Stimulated activated naive CD8-positive, alpha-beta T cell treated with anti-CD3 and anti-CD28 coated beads, Interleukin-15, Interleukin-2, amounts not matched to agents 100 U/mL and 50 U/mL, for 24 hours (primary cell): ENCODE data around the gene SH3BGRL3.
"Not testable (repeated sequence)": the region's sequence is repeated elsewhere in the genome, so short reads cannot be mapped to it uniquely, and the experiment has no call there.

Experiments
- ATAC-seq: fragments of 150-1000 bp; cut with Tn5 transposase; one replicate; pipeline ENCODE4 v1.10.0; 2021
- DNase-seq: peaks from one replicate; pipeline ENCODE4 v3.0.0; 2021

The SH3BGRL3 gene

GRCh38 chr1:26317146-26317545 lies 37.3 kb downstream of the SH3BGRL3 start:
- no peak for ATAC-seq
- DNase-seq, result no peak

DNA sequence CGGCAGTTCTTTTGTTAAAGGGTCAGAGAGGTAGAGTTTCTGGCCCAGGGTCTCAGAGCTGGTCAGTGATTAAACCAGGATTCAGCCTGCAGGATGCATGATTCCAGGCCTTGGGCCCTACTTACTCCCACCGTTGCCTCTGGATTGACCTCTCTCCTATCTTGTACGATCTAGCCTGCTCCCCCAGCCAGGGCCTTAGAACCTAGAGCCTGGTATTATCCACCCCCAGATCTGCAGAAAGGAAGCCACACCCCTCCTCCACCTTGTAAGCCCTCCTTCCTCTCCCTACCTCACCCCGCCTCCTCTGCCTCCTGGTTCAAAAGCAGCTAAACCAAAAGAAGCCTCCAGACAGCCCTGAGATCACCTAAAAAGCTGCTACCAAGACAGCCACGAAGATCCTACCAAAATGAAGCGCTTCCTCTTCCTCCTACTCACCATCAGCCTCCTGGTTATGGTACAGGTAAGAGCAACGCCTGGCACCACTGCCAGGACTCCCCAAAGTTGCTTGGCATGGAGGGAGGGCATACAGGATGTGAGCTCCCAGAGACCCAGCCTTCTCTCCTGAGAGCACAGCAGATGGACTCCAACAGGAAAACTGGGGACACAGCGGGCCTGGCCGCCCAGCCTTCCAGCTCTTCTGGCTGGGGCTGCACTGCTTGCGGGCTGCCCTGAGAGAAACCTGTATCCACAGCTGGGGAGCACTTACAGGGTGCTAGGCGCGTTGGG lies 37.9 kb downstream of the SH3BGRL3 start, which contains the start of gene CD52:
Gene CD52 (plus strand): TSS at position 347 of the 726 bp plus-strand sequence. CDS start 60 bp downstream, at position 407.
- DNase-seq (peak; percentile 75), ATAC-seq (peak; percentile 63)

GRCh38 chr1:26318338-26319064 lies 38.6 kb downstream of the SH3BGRL3 start:
- ATAC-seq, result peak; percentile 40
- peak; percentile 76 for DNase-seq

DNA sequence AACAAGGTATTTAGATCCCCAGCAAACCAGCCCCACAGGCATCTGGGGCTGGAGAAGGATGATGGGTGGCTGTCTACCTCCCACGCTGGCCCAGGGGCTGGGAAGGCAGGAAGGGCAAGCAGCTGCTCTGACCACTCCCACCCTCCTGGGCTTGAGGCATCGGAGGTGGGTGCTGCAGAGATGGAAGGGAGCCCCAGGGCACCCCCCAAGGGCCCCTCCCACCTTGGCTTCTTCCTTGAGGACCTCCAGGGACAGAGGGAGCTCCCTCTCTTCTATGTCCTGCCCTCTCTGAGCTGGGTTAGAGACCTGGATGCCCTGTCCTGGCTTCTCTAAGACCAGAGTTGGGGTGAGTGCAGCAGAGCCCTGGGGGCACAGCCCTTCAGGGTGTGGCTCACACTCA lies 41.0 kb downstream of the SH3BGRL3 start:
- ATAC-seq (no peak), DNase-seq (peak; percentile 29)

GRCh38 chr1:26321315-26322041 lies 41.6 kb downstream of the SH3BGRL3 start:
- DNase-seq (peak; percentile 98), ATAC-seq (peak; percentile 71)

GRCh38 chr1:26322042-26322331 lies 42.1 kb downstream of the SH3BGRL3 start:
- DNase-seq (no peak), ATAC-seq (no peak)

GRCh38 chr1:26323382-26323781 lies 43.5 kb downstream of the SH3BGRL3 start:
- DNase-seq (no peak), ATAC-seq (no peak)

DNA sequence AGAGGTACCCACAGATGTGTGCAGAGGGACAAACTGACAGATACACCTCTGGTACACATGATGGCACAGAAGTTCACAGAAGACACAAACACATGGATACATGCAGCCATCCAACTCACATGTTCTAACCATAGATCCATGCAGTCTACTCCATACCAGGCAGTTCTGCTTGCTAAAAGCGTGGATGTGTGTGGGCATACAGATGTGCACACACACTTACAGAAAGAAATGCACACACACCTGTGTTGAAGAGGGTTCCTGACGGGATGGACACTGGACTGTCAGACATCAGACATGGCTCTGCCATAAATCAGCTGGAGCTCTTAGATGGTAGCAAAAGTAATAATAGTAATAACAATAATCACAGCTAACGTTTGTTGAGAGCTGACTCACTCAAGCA lies 44.7 kb downstream of the SH3BGRL3 start:
- DNase-seq, result no peak
- ATAC-seq, result no peak

DNA sequence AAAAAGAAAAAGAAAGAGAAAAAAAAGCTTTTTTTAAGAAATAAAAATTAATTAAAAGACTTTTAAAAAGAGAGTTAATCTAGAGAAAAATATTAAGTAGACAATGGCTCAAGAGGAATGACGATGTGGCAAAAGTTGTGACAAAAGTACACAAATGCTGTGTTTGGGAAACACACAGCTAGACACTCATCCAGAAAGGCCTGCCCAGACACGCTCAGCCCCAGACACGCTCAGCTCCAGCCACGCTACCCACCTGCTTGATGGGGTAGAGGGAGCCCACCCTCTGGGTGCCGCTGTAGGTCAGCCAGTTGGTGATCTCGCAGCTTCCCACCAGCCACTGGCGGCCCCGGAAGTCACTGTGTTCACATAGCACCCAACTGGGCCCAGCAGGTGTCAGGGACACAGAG lies 48.1 kb downstream of the SH3BGRL3 start:
- ATAC-seq (no peak), DNase-seq (no peak)

DNA sequence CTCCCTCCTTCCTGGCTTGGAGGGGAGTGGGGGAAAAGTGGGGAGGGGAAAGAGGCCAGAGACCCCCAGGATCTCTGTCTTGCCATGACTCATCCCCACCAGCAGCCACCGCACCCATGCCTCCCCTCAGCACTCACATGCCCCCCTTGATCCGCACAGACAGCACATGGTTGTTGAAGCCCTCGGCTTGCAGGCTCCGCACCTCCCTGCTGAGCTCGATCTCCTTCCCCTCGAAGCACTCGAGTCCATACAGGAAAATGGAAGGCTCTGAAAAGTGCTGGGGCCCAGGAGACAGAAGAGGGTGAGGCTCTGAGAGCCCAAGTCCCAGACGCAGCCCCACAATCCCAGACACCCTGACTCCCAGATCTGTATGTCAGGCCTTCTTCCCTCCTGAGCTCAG lies 48.7 kb downstream of the SH3BGRL3 start:
- DNase-seq (no peak), ATAC-seq (no peak)

- DNase-seq, ATAC-seq: not testable (repeated sequence)
These were observed 49.5 kb downstream of the SH3BGRL3 start for GRCh38 chr1:26329380-26329779.

DNA sequence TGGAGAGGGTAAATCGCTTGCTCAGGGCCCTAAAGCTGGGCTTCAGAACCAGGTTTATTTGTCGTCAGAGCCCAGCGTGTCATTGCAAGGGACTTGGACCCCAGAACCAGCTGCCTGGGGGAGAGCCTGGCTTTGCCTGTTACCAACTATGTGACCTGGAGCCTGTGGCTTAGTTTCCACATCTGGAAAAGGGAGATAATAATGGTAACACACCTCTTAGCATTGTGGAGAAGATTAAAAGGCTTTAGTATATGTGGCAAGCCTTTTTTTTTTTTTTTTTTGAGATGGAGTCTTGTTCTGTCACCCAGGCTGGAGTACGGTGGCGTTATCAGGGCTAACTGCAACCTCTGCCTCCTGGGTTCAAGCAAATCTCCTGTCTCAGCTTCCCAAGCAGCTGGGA lies 50.4 kb downstream of the SH3BGRL3 start:
- DNase-seq (no peak), ATAC-seq (no peak)
